Endothelial cell of umbilical vein (primary cell): ENCODE data around the gene CFTR. TPM values are rescaled to one million over a fixed set of nuclear protein-coding genes. Genes with fewer than 3 reads are reported as not detected.

Source experiments
- BruUV-seq: library from RNA; stranded (reverse); fragments of 400-500 nt; replicated peaks from 2 replicates; lab custom pipeline; 2021; lab: Mats Ljungman, UMichigan
- CTCF ChIA-PET: fragments of 300-600, 350-600 bp; sonication (Branson Sonifier 250); formaldehyde crosslinking; loops from one replicate; lab custom pipeline; 2021; ENCODE audit warnings: antibody characterized with exemption, inconsistent platforms; lab: Charles Lee
- POLR2A ChIA-PET: fragments of 300-600, 350-600 bp; sonication (Branson Sonifier 250); formaldehyde crosslinking; loops from one replicate; lab custom pipeline; 2021; ENCODE audit warnings: antibody characterized with exemption, inconsistent platforms; lab: Charles Lee
- DNase-seq: peaks from one replicate; pipeline ENCODE4 v3.0.0-alpha.2; 2011; ENCODE audit warnings: low read depth, low spot score
- FAIRE-seq: peaks from 2 replicates; lab custom pipeline; 2011; peaks lifted over from hg19 to GRCh38; lab: Jason Lieb, UNC
- H2AFZ ChIP-seq: 2 replicates; pipeline ENCODE4 v1.6.0; 2012; ENCODE audit warnings: low read depth, low read length, control low read depth, inconsistent platforms
- H3K27ac ChIP-seq: 2 replicates; pipeline ENCODE4 v1.5.1; 2011; ENCODE audit warnings: low read depth, mild to moderate bottlenecking, control low read depth, low read length, moderate library complexity; ENCODE audit not compliant: insufficient read depth
- H3K27me3 ChIP-seq, 2 experiments: 2 replicates each; pipeline versions ENCODE4 v1.6.0 to v1.6.1; 2011; ENCODE audit warnings: low read length in 2 of 2, mixed read lengths in 1 of 2; ENCODE audit not compliant: control insufficient read depth in 2 of 2, insufficient read depth in 2 of 2
- H3K36me3 ChIP-seq, 2 experiments: 2 replicates in 1 of 2; 3 replicates in 1 of 2; pipeline ENCODE4 v1.5.1; 2011; ENCODE audit warnings: low read length in 2 of 2, mild to moderate bottlenecking in 1 of 2, moderate library complexity in 1 of 2; ENCODE audit not compliant: control insufficient read depth in 2 of 2, insufficient read depth in 2 of 2; ENCODE audit errors: extremely low read depth in 1 of 2
- H3K4me1 ChIP-seq: 3 replicates; pipeline ENCODE4 v1.5.1; 2011; ENCODE audit warnings: mild to moderate bottlenecking, low read length; ENCODE audit not compliant: control insufficient read depth, insufficient read depth; ENCODE audit errors: extremely low read depth
- H3K4me2 ChIP-seq: 2 replicates; pipeline ENCODE4 v1.6.1; 2011; ENCODE audit warnings: low read length, control low read depth, mixed read lengths; ENCODE audit not compliant: insufficient read depth
- H3K4me3 ChIP-seq, 3 experiments: fragments of 200-600 bp in 1 of 3; sonication (generic), shearing (Covaris generic) in 1 of 3; replicated peaks in 1 of 3; 2 replicates each; pipeline ENCODE4 v1.5.1; 2011 to 2016; ENCODE audit warnings: control low read depth in 3 of 3, low read length in 3 of 3, mild to moderate bottlenecking in 2 of 3, inconsistent platforms in 1 of 3, low read depth in 1 of 3, moderate library complexity in 1 of 3; ENCODE audit not compliant: insufficient read depth in 1 of 3
- H3K79me2 ChIP-seq: 2 replicates; pipeline ENCODE4 v1.6.0; 2012; ENCODE audit warnings: low read length, inconsistent platforms; ENCODE audit not compliant: control insufficient read depth, insufficient read depth
- H3K9ac ChIP-seq: replicated peaks from 2 replicates; pipeline ENCODE3; 2011; ENCODE audit warnings: low read length, control low read depth; ENCODE audit not compliant: insufficient read depth; ENCODE audit errors: extremely low read depth
- H3K9me1 ChIP-seq: replicated peaks from 3 replicates; pipeline ENCODE4 v1.6.0; 2011; ENCODE audit warnings: mild to moderate bottlenecking, low read length; ENCODE audit not compliant: control insufficient read depth, insufficient read depth; ENCODE audit errors: extremely low read depth
- H3K9me3 ChIP-seq: replicated peaks from 2 replicates; pipeline ENCODE4 v1.5.1; 2012; ENCODE audit warnings: low read length, inconsistent platforms; ENCODE audit not compliant: control insufficient read depth, insufficient read depth
- H4K20me1 ChIP-seq: replicated peaks from 2 replicates; pipeline ENCODE3; 2011; ENCODE audit warnings: mild to moderate bottlenecking, low read length; ENCODE audit not compliant: control insufficient read depth, insufficient read depth; ENCODE audit errors: extremely low read depth
- EZH2 ChIP-seq: IDR thresholded peaks from 2 replicates; pipeline ENCODE4 v1.6.1; 2012; ENCODE audit warnings: borderline replicate concordance, low read depth, mild to moderate bottlenecking, moderate library complexity, low read length, inconsistent platforms; ENCODE audit not compliant: severe bottlenecking
- FOS ChIP-seq: IDR thresholded peaks from 2 replicates; pipeline ENCODE4 v1.6.1; 2011; ENCODE audit warnings: mild to moderate bottlenecking, low read length, moderate library complexity, borderline replicate concordance; ENCODE audit not compliant: insufficient read depth
- GATA2 ChIP-seq: IDR thresholded peaks from 2 replicates; pipeline ENCODE4 v1.7.0; 2011; ENCODE audit warnings: low read depth, mild to moderate bottlenecking, moderate library complexity, mixed read lengths, low read length; ENCODE audit not compliant: insufficient read length, insufficient read depth
- JUN ChIP-seq: IDR thresholded peaks from 2 replicates; pipeline ENCODE4 v1.6.1; 2011; ENCODE audit warnings: borderline replicate concordance, low read depth; ENCODE audit not compliant: insufficient read length, insufficient read depth
- MAX ChIP-seq: IDR thresholded peaks from 2 replicates; pipeline ENCODE4 v1.6.1; 2011; ENCODE audit not compliant: insufficient read depth, insufficient read length
- MYC ChIP-seq: IDR thresholded peaks from one replicate; pipeline ENCODE4 v1.6.1; 2011; ENCODE audit warnings: mild to moderate bottlenecking, low read depth, low read length
- POLR2A ChIP-seq: IDR thresholded peaks from 2 replicates; pipeline ENCODE4 v1.6.1; 2012; ENCODE audit warnings: low read depth, mild to moderate bottlenecking, control low read depth, low read length
- POLR2AphosphoS5 ChIP-seq: IDR thresholded peaks from 2 replicates; pipeline ENCODE4 v1.6.1; 2012; ENCODE audit warnings: low read depth, mild to moderate bottlenecking, control low read depth, low read length, moderate library complexity; ENCODE audit not compliant: insufficient read depth
- dilution Hi-C: fragments of 300-500 bp; cut with MboI; formaldehyde crosslinking; loops from one replicate; pipeline ENCODE4 v1.15.0; 2019; ENCODE audit warnings: low sequenced_read_pairs; ENCODE audit not compliant: extremely low pct_ligation_motif_present
- intact Hi-C: fragments of 100-400 bp; cut with micrococcal nuclease; formaldehyde crosslinking; loops from one replicate; pipeline ENCODE4 v1.10.0; 2022
- polyA plus RNA-seq, 4 experiments: library from polyadenylated mRNA; depleted of rRNA in 3 of 4; stranded (reverse) in 3 of 4; unstranded in 1 of 4; fragments of >200 nt; gene quantifications; 2 replicates each; pipeline versions ENCODE4 v1.2.1 to v1.2.3, GENCODE V29; 2011 to 2012; ENCODE audit warnings: missing spikeins in 1 of 4
- total RNA-seq: library from RNA; stranded (reverse); gene quantifications from 2 replicates; pipeline ENCODE4 v1.2.3, GENCODE V29; 2021
- TF ChIP-seq, protein P1 (sequence below), 2 donors: IDR thresholded peaks; 1 replicate in 1 of 2; 2 replicates in 1 of 2; pipeline ENCODE4 v1.5.1; 2011; ENCODE audit warnings: low read length in 2 of 2, mild to moderate bottlenecking in 2 of 2, moderate library complexity in 2 of 2, control low read depth in 1 of 2, inconsistent platforms in 1 of 2, low read depth in 1 of 2; ENCODE audit not compliant: insufficient read depth in 1 of 2; ENCODE audit errors: extremely low read depth in 1 of 2

Gene CFTR
- total and polyA plus RNA-seq, 2 donors (not counting 3 experiments of a cell fraction or from before 2014, with no cell fraction given): 0.03 TPM; not detected in 1

- Histone ChIP-seq H3K9me3 (no peaks in the 10 kb centered on the region), H3K27me3 (no peaks in the 10 kb centered on the region), H3K4me2 (no peak overlapping the region), H3K27ac (no peak overlapping the region), H3K36me3 (no peaks in the 10 kb centered on the region), H3K4me1 (no peaks in the 10 kb centered on the region), H3K4me3 (no peak overlapping the region), H3K79me2 (no peaks in the 10 kb centered on the region), H3K9ac (no peak overlapping the region), H2AFZ (no peak overlapping the region), H3K9me1 (no peaks in the 10 kb centered on the region), H4K20me1 (no peaks in the 10 kb centered on the region)
- dilution Hi-C loops (no loop called here), intact Hi-C loops (no loop called here)
- TF ChIP-seq EZH2 (no peak), POLR2AphosphoS5 (no peak), POLR2A (no peak), GATA2 (no peak), MYC (no peak)
- FAIRE-seq (no peak), DNase-seq (no peak)
- BruUV-seq: no TSS peak
- ChIA-PET POLR2A (no interaction called here), CTCF (no interaction called here)
Measured at GRCh38 chr7:117565226-117565625, 85.4 kb downstream of the CFTR start.

DNA sequence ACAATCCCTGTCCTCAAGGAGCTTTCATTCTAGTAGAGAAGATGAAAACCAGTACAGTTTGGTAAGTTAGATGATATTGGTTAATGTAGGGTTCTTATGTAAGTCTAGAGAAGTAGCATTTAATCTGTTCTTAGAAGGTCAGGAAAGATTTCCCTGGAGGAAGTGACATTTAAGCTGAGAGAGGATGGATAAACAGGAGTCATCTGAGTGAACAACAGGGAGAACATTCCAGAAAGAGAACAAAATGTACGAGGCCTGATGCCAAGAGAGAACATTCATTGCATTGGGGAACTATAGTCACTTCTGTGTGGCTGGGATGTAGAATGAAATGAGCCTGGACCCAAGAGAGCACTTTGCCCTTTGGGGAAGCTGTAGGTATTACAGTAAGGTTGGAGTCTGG is 88.0 kb downstream of the CFTR start:
- FAIRE-seq: no peak
- intact Hi-C loops: no loop called here

More for the DNA sequence above, 88.0 kb downstream of the CFTR start:
- CTCF ChIA-PET: no interaction called here
- Histone ChIP-seq H3K4me3 (no peak overlapping the region), H3K9me1 (no peaks in the 10 kb centered on the region), H3K9me3 (no peaks in the 10 kb centered on the region), H3K79me2 (no peaks in the 10 kb centered on the region), H3K4me2 (no peak overlapping the region), H3K27me3 (no peaks in the 10 kb centered on the region), H3K4me1 (no peaks in the 10 kb centered on the region), H3K36me3 (no peaks in the 10 kb centered on the region), H3K27ac (no peak overlapping the region), H4K20me1 (no peaks in the 10 kb centered on the region), H3K9ac (no peak overlapping the region), H2AFZ (no peak overlapping the region)
- DNase-seq: no peak
- dilution Hi-C loops: no loop called here
- no TSS peak for BruUV-seq
- POLR2A ChIA-PET: no interaction called here
- TF ChIP-seq GATA2: no peak
- no peak for TF ChIP-seq EZH2
- no peak for TF ChIP-seq FOS
- no peak for TF ChIP-seq JUN
- TF ChIP-seq MYC: no peak
- TF ChIP-seq POLR2A: no peak
- TF ChIP-seq, protein P1, sequence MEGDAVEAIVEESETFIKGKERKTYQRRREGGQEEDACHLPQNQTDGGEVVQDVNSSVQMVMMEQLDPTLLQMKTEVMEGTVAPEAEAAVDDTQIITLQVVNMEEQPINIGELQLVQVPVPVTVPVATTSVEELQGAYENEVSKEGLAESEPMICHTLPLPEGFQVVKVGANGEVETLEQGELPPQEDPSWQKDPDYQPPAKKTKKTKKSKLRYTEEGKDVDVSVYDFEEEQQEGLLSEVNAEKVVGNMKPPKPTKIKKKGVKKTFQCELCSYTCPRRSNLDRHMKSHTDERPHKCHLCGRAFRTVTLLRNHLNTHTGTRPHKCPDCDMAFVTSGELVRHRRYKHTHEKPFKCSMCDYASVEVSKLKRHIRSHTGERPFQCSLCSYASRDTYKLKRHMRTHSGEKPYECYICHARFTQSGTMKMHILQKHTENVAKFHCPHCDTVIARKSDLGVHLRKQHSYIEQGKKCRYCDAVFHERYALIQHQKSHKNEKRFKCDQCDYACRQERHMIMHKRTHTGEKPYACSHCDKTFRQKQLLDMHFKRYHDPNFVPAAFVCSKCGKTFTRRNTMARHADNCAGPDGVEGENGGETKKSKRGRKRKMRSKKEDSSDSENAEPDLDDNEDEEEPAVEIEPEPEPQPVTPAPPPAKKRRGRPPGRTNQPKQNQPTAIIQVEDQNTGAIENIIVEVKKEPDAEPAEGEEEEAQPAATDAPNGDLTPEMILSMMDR (IDR thresholded peaks at IDR 0.05; ENCODE audit: extremely low read depth in 1 of 2, insufficient read depth in 1 of 2, low read depth in 1 of 2, low read length in 2 of 2): no peak
- TF ChIP-seq POLR2AphosphoS5: no peak
- no peak for TF ChIP-seq MAX
